Left lung (tissue), 10 donors: ENCODE measurements around the gene NPAT. TPM values are rescaled to one million over a fixed set of nuclear protein-coding genes. Genes with fewer than 3 reads are reported as not detected.

Source experiments
- ATAC-seq: fragments of 200-7000 bp; cut with Tn5 transposase; one replicate; pipeline ENCODE4 v1.9.1; 2020; ENCODE audit warnings: moderate library complexity
- DNase-seq, 4 donors: peaks; one replicate each; pipeline ENCODE4 v3.0.0-alpha.2; 2013 to 2020
- H3K27ac ChIP-seq, 2 donors: fragments of 200-600 bp; sonication (generic) in 1 of 2; one replicate each; pipeline versions ENCODE4 v1.5.0 to v1.8.0; 2020 to 2021
- H3K27me3 ChIP-seq, 2 donors: fragments of 200-600 bp; sonication (generic) in 1 of 2; one replicate each; pipeline versions ENCODE4 v1.5.0 to v1.8.0; 2020 to 2021
- H3K36me3 ChIP-seq, 2 donors: fragments of 200-600 bp; sonication (generic) in 1 of 2; one replicate each; pipeline versions ENCODE4 v1.5.0 to v1.8.0; 2020 to 2021
- H3K4me1 ChIP-seq, 2 donors: fragments of 200-600 bp; one replicate each; pipeline ENCODE4 v1.8.0; 2021
- H3K4me3 ChIP-seq, 2 donors: fragments of 200-600 bp; sonication (generic) in 1 of 2; one replicate each; pipeline versions ENCODE4 v1.5.0 to v1.8.0; 2020 to 2021; ENCODE audit warnings: mild to moderate bottlenecking in 1 of 2
- H3K9me3 ChIP-seq, 2 donors: fragments of 200-600 bp; sonication (generic) in 1 of 2; one replicate each; pipeline versions ENCODE4 v1.5.0 to v1.8.0; 2020 to 2021
- CTCF ChIP-seq, 2 donors: fragments of 200-600 bp; sonication (generic) in 1 of 2; IDR thresholded peaks; one replicate each; pipeline versions ENCODE4 v1.5.0 to v1.8.0; 2021; ENCODE audit warnings: antibody characterized with exemption in 2 of 2
- intact Hi-C, 2 donors: fragments of 100-400 bp; cut with DNase I; formaldehyde crosslinking; loops; one replicate each; pipeline versions ENCODE4 v1.11.2 to v1.14.2; 2022
- polyA plus RNA-seq, 6 donors: library from polyadenylated mRNA; unstranded; fragments of 120-200 nt; gene quantifications; one replicate each; pipeline ENCODE4 v1.2.1, GENCODE V29; 2013; ENCODE audit not compliant: insufficient read length in 6 of 6
- total RNA-seq, 2 donors: library from RNA; stranded (reverse); fragmentation: NEBNext Ultra II Directional; extraction: Animal tissue kit (Norgen Biotek cat#: 25700); gene quantifications; one replicate each; pipeline ENCODE4 v1.2.1, GENCODE V29; 2021
- donor health status: DM: no; HTN: yes; CAD: no.
- donor health status: DM: no; HTN: no; CAD: no.

Gene NPAT
- total and polyA plus RNA-seq, 8 donors = 13.6 to 22.5 (median 19.2) TPM

DNA sequence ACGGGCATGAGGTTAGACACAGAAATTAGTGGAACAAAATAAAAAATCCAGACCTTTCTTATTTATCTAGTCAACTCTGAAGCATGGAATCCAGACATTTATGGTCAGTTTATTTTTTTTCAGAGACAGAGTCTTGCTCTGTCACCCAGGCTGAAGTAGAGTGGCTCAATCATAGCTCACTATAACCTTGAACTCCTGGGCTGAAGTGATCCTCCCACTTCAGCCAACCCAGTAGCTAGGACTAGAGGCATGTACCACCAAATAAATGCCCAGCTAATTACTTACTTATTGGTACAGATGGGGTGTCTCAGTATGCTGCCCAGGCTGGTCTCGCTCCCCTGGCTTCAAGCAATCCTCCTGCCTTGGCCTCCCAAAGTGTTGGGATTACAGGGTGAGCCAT is 8.7 kb downstream of the NPAT start:
- no peak for TF ChIP-seq CTCF (IDR thresholded peaks at IDR 0.05)
- DNase-seq (no peak), ATAC-seq (no peak)
- Histone ChIP-seq H3K27ac (no peak overlapping the region), H3K4me1 (peaks cover 0 to 6% of the 10 kb centered on the region in 2 donors), H3K27me3 (no peaks in the 10 kb centered on the region), H3K36me3 (peaks cover 0 to 40% of the 10 kb centered on the region in 2 donors), H3K9me3 (no peaks in the 10 kb centered on the region), H3K4me3 (no peak overlapping the region)
- intact Hi-C loops = no loop called here

- intact Hi-C loops = no loop called here
- no peak overlapping the region for H3K27ac ChIP-seq
- H3K4me3 ChIP-seq = no peak overlapping the region
- H3K4me1 ChIP-seq = no peaks in the 10 kb centered on the region
- DNase-seq (no peak), ATAC-seq (no peak)
- no peak for TF ChIP-seq CTCF (IDR thresholded peaks at IDR 0.05)
- H3K36me3 ChIP-seq = peaks cover 0 to 73% of the 10 kb centered on the region in 2 donors
- H3K9me3 ChIP-seq = peaks cover 0 to 21% of the 10 kb centered on the region in 2 donors
- H3K27me3 ChIP-seq = no peaks in the 10 kb centered on the region
These were observed 12.0 kb downstream of the NPAT start for GRCh38 chr11:108210441-108210840.

GRCh38 chr11:108207683-108208060 is 14.8 kb downstream of the NPAT start:
- intact Hi-C loops = no loop called here
- Histone ChIP-seq H3K36me3 (peaks cover 0 to 77% of the 10 kb centered on the region in 2 donors), H3K27ac (no peak overlapping the region), H3K9me3 (peaks cover 0 to 36% of the 10 kb centered on the region in 2 donors), H3K27me3 (no peaks in the 10 kb centered on the region), H3K4me1 (no peaks in the 10 kb centered on the region), H3K4me3 (no peak overlapping the region)
- TF ChIP-seq CTCF (IDR thresholded peaks at IDR 0.05) = no peak
- ATAC-seq (no peak), DNase-seq (no peak)

- Histone ChIP-seq H3K27me3 (no peaks in the 10 kb centered on the region), H3K9me3 (peaks cover 0 to 36% of the 10 kb centered on the region in 2 donors), H3K4me1 (no peaks in the 10 kb centered on the region), H3K27ac (no peak overlapping the region), H3K36me3 (peaks cover 0 to 72% of the 10 kb centered on the region in 2 donors), H3K4me3 (no peak overlapping the region)
- DNase-seq = no peak
- intact Hi-C loops = no loop called here
- ATAC-seq = no peak
- no peak for TF ChIP-seq CTCF (IDR thresholded peaks at IDR 0.05)
These were observed 15.3 kb downstream of the NPAT start for GRCh38 chr11:108206969-108207682.

DNA sequence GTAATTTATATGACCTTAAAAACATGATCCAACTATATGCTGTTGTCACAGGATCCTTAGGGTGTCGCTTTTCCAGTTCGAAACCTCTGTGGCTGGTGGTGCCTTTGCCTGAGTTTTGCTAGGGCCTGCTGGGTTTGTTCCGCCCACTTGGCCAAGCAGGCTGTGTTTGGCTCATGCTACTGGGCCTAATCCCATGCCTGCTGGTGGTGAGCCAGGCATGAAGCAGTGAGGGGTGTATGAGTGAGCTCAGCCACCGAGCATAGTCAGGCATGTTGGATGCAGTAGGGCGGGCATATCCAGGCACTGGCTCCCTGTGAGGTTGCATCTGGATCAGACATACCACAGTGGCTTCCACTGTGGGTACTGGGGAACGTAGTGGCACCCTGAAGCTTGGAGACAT is 16.3 kb downstream of the NPAT start:
- H3K4me1 ChIP-seq = no peaks in the 10 kb centered on the region
- peaks cover 0 to 67% of the 10 kb centered on the region in 2 donors for H3K36me3 ChIP-seq
- peaks cover 0 to 36% of the 10 kb centered on the region in 2 donors for H3K9me3 ChIP-seq
- TF ChIP-seq CTCF (IDR thresholded peaks at IDR 0.05) = no peak
- no peaks in the 10 kb centered on the region for H3K27me3 ChIP-seq
- DNase-seq (no peak), ATAC-seq (no peak)
- no peak overlapping the region for H3K4me3 ChIP-seq
- H3K27ac ChIP-seq = no peak overlapping the region
- intact Hi-C loops = no loop called here
